GM19023 (cell line): ENCODE results near the gene SAE1.
"Not testable (repeated sequence)": the region's sequence is repeated elsewhere in the genome, so short reads cannot be mapped to it uniquely, and the experiment has no call there.

Experiments
- ATAC-seq: cut with Tn5 transposase; IDR thresholded peaks from one replicate; pipeline ENCODE4 v1.9.1; 2021; ENCODE audit warnings: mild to moderate bottlenecking, moderate library complexity; ENCODE audit not compliant: unreplicated experiment

The SAE1 gene

GRCh38 chr19:47130589-47131227, at the start of gene SAE1:
Gene SAE1 (plus strand): TSS chr19:47130835. CDS start chr19:47130931, 96 bp downstream.
- peak; percentile 87 for ATAC-seq

- ATAC-seq: no peak
Observed at GRCh38 chr19:47081095-47081494, 49.5 kb upstream of the SAE1 start.

GRCh38 chr19:47082493-47082892, 48.1 kb upstream of the SAE1 start:
- no peak for ATAC-seq

- no peak for ATAC-seq
Observed at GRCh38 chr19:47084879-47085439, 45.7 kb upstream of the SAE1 start.

GRCh38 chr19:47086280-47086679, 44.4 kb upstream of the SAE1 start:
- no peak for ATAC-seq

- no peak for ATAC-seq
Observed at GRCh38 chr19:47089767-47090350, 40.8 kb upstream of the SAE1 start.

- ATAC-seq: no peak
Observed at GRCh38 chr19:47093254-47093653, 37.4 kb upstream of the SAE1 start.

GRCh38 chr19:47093841-47094240, 36.8 kb upstream of the SAE1 start:
- peak; percentile 60 for ATAC-seq

- ATAC-seq: no peak
Observed at GRCh38 chr19:47094557-47095475, 35.8 kb upstream of the SAE1 start.

- no peak for ATAC-seq
Observed at GRCh38 chr19:47095476-47096099, 35.0 kb upstream of the SAE1 start.

- no peak for ATAC-seq
Observed at GRCh38 chr19:47096100-47096704, 34.4 kb upstream of the SAE1 start.

- no peak for ATAC-seq
Observed at GRCh38 chr19:47096721-47097120, 33.9 kb upstream of the SAE1 start.

GRCh38 chr19:47097396-47098201, 33.0 kb upstream of the SAE1 start:
- ATAC-seq: no peak

- ATAC-seq: no peak
Observed at GRCh38 chr19:47098608-47099007, 32.0 kb upstream of the SAE1 start.

GRCh38 chr19:47099576-47100050, 31.0 kb upstream of the SAE1 start:
- no peak for ATAC-seq

- no peak for ATAC-seq
Observed at GRCh38 chr19:47100290-47100689, 30.3 kb upstream of the SAE1 start.

GRCh38 chr19:47101116-47101515, 29.5 kb upstream of the SAE1 start:
- ATAC-seq: not testable (repeated sequence)

GRCh38 chr19:47102346-47103060, 28.1 kb upstream of the SAE1 start:
- no peak for ATAC-seq

GRCh38 chr19:47104680-47105079, 26.0 kb upstream of the SAE1 start:
- ATAC-seq: no peak
